Keratinocyte (primary cell): ENCODE measurements around the gene L3MBTL4. TPM values are rescaled to one million over a fixed set of nuclear protein-coding genes. Genes with fewer than 3 reads are reported as not detected.

Experiments
- DNase-seq: peaks from one replicate; pipeline ENCODE4 v3.0.0-alpha.2; 2011; ENCODE audit warnings: low read depth, missing footprints, low spot score
- FAIRE-seq: peaks from 2 replicates; lab custom pipeline; 2011; peaks lifted over from hg19 to GRCh38; lab: Jason Lieb, UNC
- H2AFZ ChIP-seq: 2 replicates; pipeline ENCODE4 v1.6.0; 2012; ENCODE audit warnings: low read length, control low read depth, inconsistent platforms; ENCODE audit not compliant: control insufficient read depth
- H3K27ac ChIP-seq: 2 replicates; pipeline ENCODE4 v1.5.1; 2011; ENCODE audit warnings: low read length; ENCODE audit not compliant: control insufficient read depth, insufficient read depth
- H3K27me3 ChIP-seq: 3 replicates; pipeline ENCODE4 v1.6.0; 2011; ENCODE audit warnings: low read length; ENCODE audit not compliant: control insufficient read depth, insufficient read depth; ENCODE audit errors: extremely low read depth
- H3K36me3 ChIP-seq, 2 experiments: 2 replicates in 1 of 2; 3 replicates in 1 of 2; pipeline ENCODE4 v1.5.1; 2011; ENCODE audit warnings: low read length in 2 of 2, mild to moderate bottlenecking in 1 of 2; ENCODE audit not compliant: control insufficient read depth in 2 of 2, insufficient read depth in 2 of 2; ENCODE audit errors: extremely low read depth in 1 of 2
- H3K4me1 ChIP-seq: 3 replicates; pipeline ENCODE4 v1.5.1; 2011; ENCODE audit warnings: low read length; ENCODE audit not compliant: control insufficient read depth, insufficient read depth; ENCODE audit errors: extremely low read depth
- H3K4me2 ChIP-seq: 3 replicates; pipeline ENCODE4 v1.6.0; 2011; ENCODE audit warnings: low read depth, low read length; ENCODE audit not compliant: control insufficient read depth, insufficient read depth; ENCODE audit errors: extremely low read depth
- H3K4me3 ChIP-seq, 3 experiments: fragments of 200-600 bp in 1 of 3; sonication (generic) in 1 of 3; 2 replicates in 2 of 3; 3 replicates in 1 of 3; pipeline ENCODE4 v1.5.1; 2011 to 2016; ENCODE audit warnings: low read length in 3 of 3, mild to moderate bottlenecking in 3 of 3, control low read depth in 2 of 3, inconsistent platforms in 1 of 3, low read depth in 1 of 3, mixed read lengths in 1 of 3, mixed run types in 1 of 3, moderate library complexity in 1 of 3; ENCODE audit not compliant: control insufficient read depth in 2 of 3, insufficient read depth in 2 of 3; ENCODE audit errors: extremely low read depth in 1 of 3
- H3K79me2 ChIP-seq: 2 replicates; pipeline ENCODE4 v1.6.0; 2012; ENCODE audit warnings: low read length; ENCODE audit not compliant: control insufficient read depth, insufficient read depth
- H3K9ac ChIP-seq: 3 replicates; pipeline ENCODE4 v1.6.0; 2011; ENCODE audit warnings: low read length; ENCODE audit not compliant: control insufficient read depth, insufficient read depth; ENCODE audit errors: extremely low read depth
- H3K9me1 ChIP-seq: 3 replicates; pipeline ENCODE4 v1.6.0; 2011; ENCODE audit warnings: low read length; ENCODE audit not compliant: control insufficient read depth, insufficient read depth; ENCODE audit errors: extremely low read depth
- H3K9me3 ChIP-seq: 2 replicates; pipeline ENCODE4 v1.5.1; 2012; ENCODE audit warnings: low read depth, low read length; ENCODE audit not compliant: control insufficient read depth
- H4K20me1 ChIP-seq: 3 replicates; pipeline ENCODE4 v1.6.0; 2011; ENCODE audit warnings: low read length; ENCODE audit not compliant: control insufficient read depth, insufficient read depth; ENCODE audit errors: extremely low read depth
- EZH2 ChIP-seq: IDR thresholded peaks from one replicate; pipeline ENCODE4 v1.6.1; 2012; ENCODE audit warnings: inconsistent platforms, mild to moderate bottlenecking, low read length, moderate library complexity
- dilution Hi-C: fragments of 300-500 bp; cut with MboI; formaldehyde crosslinking; loops from one replicate; pipeline ENCODE4 v1.7.0; 2020; ENCODE audit warnings: low sequenced_read_pairs; ENCODE audit not compliant: extremely low pct_ligation_motif_present
- polyA plus RNA-seq, 5 experiments: library from polyadenylated mRNA; depleted of rRNA in 3 of 5; stranded (reverse) in 3 of 5; stranded (forward) in 1 of 5; unstranded in 1 of 5; fragments of >200 nt; gene quantifications; 1 replicate in 1 of 5; 2 replicates in 3 of 5; 3 replicates in 1 of 5; pipeline versions ENCODE4 v1.2.1 to v1.2.3, GENCODE V29; 2011 to 2012; ENCODE audit warnings: missing spikeins in 2 of 5, low read depth in 1 of 5, low replicate concordance in 1 of 5
- TF ChIP-seq, protein P1 (sequence below), 3 experiments: IDR thresholded peaks in 1 of 3; conservative IDR thresholded peaks in 1 of 3; optimal IDR thresholded peaks in 1 of 3; 2 replicates in 2 of 3; 3 replicates in 1 of 3; pipeline versions ENCODE3 to v1.5.1; 2011; ENCODE audit warnings: low read length in 3 of 3, mild to moderate bottlenecking in 3 of 3, moderate library complexity in 2 of 3, control low read depth in 1 of 3, inconsistent platforms in 1 of 3; ENCODE audit not compliant: insufficient read depth in 2 of 3; ENCODE audit errors: extremely low read depth in 1 of 3

The L3MBTL4 gene
- polyA plus RNA-seq, 1 donor (not counting 4 experiments of a cell fraction or from before 2014, with no cell fraction given), result 0.17 TPM

- FAIRE-seq, result no peak
- no peaks in the 10 kb centered on the region for H4K20me1 ChIP-seq
Observed at GRCh38 chr18:6342990-6343389, 71.7 kb downstream of the L3MBTL4 start.

GRCh38 chr18:6341709-6342108 lies 73.0 kb downstream of the L3MBTL4 start:
- FAIRE-seq, result no peak
- no peak for TF ChIP-seq EZH2
- TF ChIP-seq, protein P1, sequence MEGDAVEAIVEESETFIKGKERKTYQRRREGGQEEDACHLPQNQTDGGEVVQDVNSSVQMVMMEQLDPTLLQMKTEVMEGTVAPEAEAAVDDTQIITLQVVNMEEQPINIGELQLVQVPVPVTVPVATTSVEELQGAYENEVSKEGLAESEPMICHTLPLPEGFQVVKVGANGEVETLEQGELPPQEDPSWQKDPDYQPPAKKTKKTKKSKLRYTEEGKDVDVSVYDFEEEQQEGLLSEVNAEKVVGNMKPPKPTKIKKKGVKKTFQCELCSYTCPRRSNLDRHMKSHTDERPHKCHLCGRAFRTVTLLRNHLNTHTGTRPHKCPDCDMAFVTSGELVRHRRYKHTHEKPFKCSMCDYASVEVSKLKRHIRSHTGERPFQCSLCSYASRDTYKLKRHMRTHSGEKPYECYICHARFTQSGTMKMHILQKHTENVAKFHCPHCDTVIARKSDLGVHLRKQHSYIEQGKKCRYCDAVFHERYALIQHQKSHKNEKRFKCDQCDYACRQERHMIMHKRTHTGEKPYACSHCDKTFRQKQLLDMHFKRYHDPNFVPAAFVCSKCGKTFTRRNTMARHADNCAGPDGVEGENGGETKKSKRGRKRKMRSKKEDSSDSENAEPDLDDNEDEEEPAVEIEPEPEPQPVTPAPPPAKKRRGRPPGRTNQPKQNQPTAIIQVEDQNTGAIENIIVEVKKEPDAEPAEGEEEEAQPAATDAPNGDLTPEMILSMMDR (optimal IDR thresholded peaks at IDR 0.05 in 1 of 3, IDR thresholded peaks at IDR 0.05 in 1 of 3, conservative IDR thresholded peaks at IDR 0.05 in 1 of 3; ENCODE audit: extremely low read depth in 1 of 3, insufficient read depth in 2 of 3, low read length in 3 of 3), result no peak
- DNase-seq, result no peak
- Histone ChIP-seq H3K4me1 (no peaks in the 10 kb centered on the region), H3K9me1 (no peaks in the 10 kb centered on the region), H3K4me3 (no peak overlapping the region), H2AFZ (no peak overlapping the region), H3K9ac (no peak overlapping the region), H3K79me2 (no peaks in the 10 kb centered on the region), H3K36me3 (no peaks in the 10 kb centered on the region), H3K4me2 (no peak overlapping the region), H4K20me1 (no peaks in the 10 kb centered on the region), H3K9me3 (no peaks in the 10 kb centered on the region), H3K27ac (no peak overlapping the region), H3K27me3 (no peaks in the 10 kb centered on the region)
- dilution Hi-C loops, result no loop called here

More at GRCh38 chr18:6342990-6343389, 71.7 kb downstream of the L3MBTL4 start:
- no peak for DNase-seq
- dilution Hi-C loops, result no loop called here
- no peaks in the 10 kb centered on the region for H3K36me3 ChIP-seq
- H3K4me3 ChIP-seq, result no peak overlapping the region
- H3K4me1 ChIP-seq, result no peaks in the 10 kb centered on the region
- H3K27ac ChIP-seq, result no peak overlapping the region
- H2AFZ ChIP-seq, result no peak overlapping the region
- no peak for TF ChIP-seq EZH2
- TF ChIP-seq, protein P1 (optimal IDR thresholded peaks at IDR 0.05 in 1 of 3, IDR thresholded peaks at IDR 0.05 in 1 of 3, conservative IDR thresholded peaks at IDR 0.05 in 1 of 3; ENCODE audit: extremely low read depth in 1 of 3, insufficient read depth in 2 of 3, low read length in 3 of 3), result no peak
- no peak overlapping the region for H3K4me2 ChIP-seq
- H3K9ac ChIP-seq, result no peak overlapping the region
- H3K27me3 ChIP-seq, result no peaks in the 10 kb centered on the region
- no peaks in the 10 kb centered on the region for H3K79me2 ChIP-seq
- no peaks in the 10 kb centered on the region for H3K9me1 ChIP-seq
- H3K9me3 ChIP-seq, result no peaks in the 10 kb centered on the region
